ENCODE measurements around the gene IL1RAPL1. TPM values are rescaled to one million over a fixed set of nuclear protein-coding genes. Genes with fewer than 3 reads are reported as not detected.

The IL1RAPL1 gene
- total and polyA plus RNA-seq, 8 donors = 0.05 to 0.20 (median 0.09) TPM; not detected in 5

GRCh38 chrX:29274517-29274916, 687.3 kb downstream of the IL1RAPL1 start:
- 18 to 20% methylated on average over 3 of the region's 3 CpGs for WGBS, 2 donors
- DNase-seq (no peak), ATAC-seq (no peak), FAIRE-seq (no peak)
- no peak overlapping the region for H3K27ac ChIP-seq
- H3K27me3 ChIP-seq = peaks cover 0 to 3% (median 0%) of the 10 kb centered on the region in 4 donors
- no peaks in the 10 kb centered on the region for H3K4me1 ChIP-seq
- TF ChIP-seq, protein P1, sequence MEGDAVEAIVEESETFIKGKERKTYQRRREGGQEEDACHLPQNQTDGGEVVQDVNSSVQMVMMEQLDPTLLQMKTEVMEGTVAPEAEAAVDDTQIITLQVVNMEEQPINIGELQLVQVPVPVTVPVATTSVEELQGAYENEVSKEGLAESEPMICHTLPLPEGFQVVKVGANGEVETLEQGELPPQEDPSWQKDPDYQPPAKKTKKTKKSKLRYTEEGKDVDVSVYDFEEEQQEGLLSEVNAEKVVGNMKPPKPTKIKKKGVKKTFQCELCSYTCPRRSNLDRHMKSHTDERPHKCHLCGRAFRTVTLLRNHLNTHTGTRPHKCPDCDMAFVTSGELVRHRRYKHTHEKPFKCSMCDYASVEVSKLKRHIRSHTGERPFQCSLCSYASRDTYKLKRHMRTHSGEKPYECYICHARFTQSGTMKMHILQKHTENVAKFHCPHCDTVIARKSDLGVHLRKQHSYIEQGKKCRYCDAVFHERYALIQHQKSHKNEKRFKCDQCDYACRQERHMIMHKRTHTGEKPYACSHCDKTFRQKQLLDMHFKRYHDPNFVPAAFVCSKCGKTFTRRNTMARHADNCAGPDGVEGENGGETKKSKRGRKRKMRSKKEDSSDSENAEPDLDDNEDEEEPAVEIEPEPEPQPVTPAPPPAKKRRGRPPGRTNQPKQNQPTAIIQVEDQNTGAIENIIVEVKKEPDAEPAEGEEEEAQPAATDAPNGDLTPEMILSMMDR (IDR thresholded peaks at IDR 0.05) = no peak
- H3K36me3 ChIP-seq = no peaks in the 10 kb centered on the region
- no peak overlapping the region for H3K4me3 ChIP-seq
- no peaks in the 10 kb centered on the region for H3K9me3 ChIP-seq
- intact Hi-C loops (cut with DNase I) = no loop called here

- H3K9me3 ChIP-seq = no peaks in the 10 kb centered on the region
- no peak overlapping the region for H3K27ac ChIP-seq
- no peaks in the 10 kb centered on the region for H3K36me3 ChIP-seq
- DNase-seq (no peak), ATAC-seq (no peak), FAIRE-seq (no peak)
- H3K4me1 ChIP-seq = no peaks in the 10 kb centered on the region
- intact Hi-C loops (cut with DNase I) = no loop called here
- no peak overlapping the region for H3K4me3 ChIP-seq
- TF ChIP-seq, protein P1 (IDR thresholded peaks at IDR 0.05) = no peak
- peaks cover 0 to 3% (median 0%) of the 10 kb centered on the region in 4 donors for H3K27me3 ChIP-seq
Measured at GRCh38 chrX:29275928-29276327, 688.7 kb downstream of the IL1RAPL1 start.

GRCh38 chrX:29281078-29281742, 694.0 kb downstream of the IL1RAPL1 start:
- ATAC-seq = no peak
- 9 to 41% methylated on average over 2 of the region's 2 CpGs for WGBS, 2 donors
- no peaks in the 10 kb centered on the region for H3K9me3 ChIP-seq
- no peak overlapping the region for H3K4me3 ChIP-seq
- intact Hi-C loops (cut with DNase I) = no loop called here
- TF ChIP-seq, protein P1 (IDR thresholded peaks at IDR 0.05) = no peak
- H3K36me3 ChIP-seq = no peaks in the 10 kb centered on the region
- H3K4me1 ChIP-seq = no peaks in the 10 kb centered on the region
- DNase-seq = no peak
- H3K27me3 ChIP-seq = no peaks in the 10 kb centered on the region
- no peak overlapping the region for H3K27ac ChIP-seq
- FAIRE-seq = no peak

GRCh38 chrX:29285664-29286063, 698.4 kb downstream of the IL1RAPL1 start:
- TF ChIP-seq, protein P1 (IDR thresholded peaks at IDR 0.05) = no peak
- no peak overlapping the region for H3K27ac ChIP-seq
- H3K4me1 ChIP-seq = no peaks in the 10 kb centered on the region
- no peaks in the 10 kb centered on the region for H3K36me3 ChIP-seq
- no peak overlapping the region for H3K4me3 ChIP-seq
- FAIRE-seq = no peak
- DNase-seq = no peak
- no peaks in the 10 kb centered on the region for H3K9me3 ChIP-seq
- peaks cover 0 to 6% (median 0%) of the 10 kb centered on the region in 4 donors for H3K27me3 ChIP-seq
- 53 to 55% methylated on average over 2 of the region's 2 CpGs for WGBS, 2 donors
- intact Hi-C loops (cut with DNase I) = no loop called here
- ATAC-seq = no peak

DNA sequence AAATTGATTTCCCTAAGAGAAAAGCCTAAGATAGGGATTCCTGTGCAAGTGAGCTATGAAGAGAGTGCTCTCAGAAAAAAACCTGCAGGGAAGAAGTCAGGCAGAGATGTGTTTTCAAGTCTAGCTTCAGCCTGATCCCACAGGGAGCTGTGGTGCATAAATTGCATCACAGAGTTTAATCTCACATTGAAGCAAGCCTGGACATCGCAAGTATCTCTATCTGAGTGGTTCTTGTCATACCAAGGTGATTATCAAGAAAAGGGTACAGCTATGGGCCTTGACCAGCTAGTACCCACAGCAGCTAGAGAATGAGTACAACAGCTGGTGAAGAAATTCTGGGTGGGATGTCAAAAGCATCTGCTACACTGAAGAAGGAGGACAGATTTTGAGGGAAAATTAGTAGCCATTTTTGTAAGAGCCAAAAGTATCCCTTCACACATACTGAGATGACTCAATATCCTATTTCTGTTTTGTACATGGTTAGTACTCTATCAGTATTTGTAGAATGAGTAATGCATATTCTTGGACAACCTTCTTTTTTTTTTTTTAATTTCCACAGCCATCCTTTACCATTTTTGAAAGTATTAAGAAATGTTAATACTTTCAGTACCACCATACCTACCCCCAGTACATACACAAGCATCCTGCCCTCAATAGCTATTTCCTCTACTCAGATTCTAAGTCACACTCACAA, 708.9 kb downstream of the IL1RAPL1 start:
- Histone ChIP-seq H3K4me1 (no peaks in the 10 kb centered on the region), H3K9me3 (no peaks in the 10 kb centered on the region), H3K27ac (no peak overlapping the region), H3K36me3 (no peaks in the 10 kb centered on the region), H3K4me3 (no peak overlapping the region), H3K27me3 (peaks cover 0 to 4% (median under 1%) of the 10 kb centered on the region in 4 donors)
- DNase-seq (no peak), FAIRE-seq (no peak), ATAC-seq (no peak)
- WGBS, 2 donors = 65 to 76% methylated on average over 1 of the region's 1 CpG
- intact Hi-C loops (cut with DNase I) = no loop called here
- TF ChIP-seq, protein P1 (IDR thresholded peaks at IDR 0.05) = no peak
